GDM1 (cell line): ENCODE measurements around the gene GPS1.

Experiments
- DNase-seq: peaks from one replicate; lab custom pipeline; 2025; lab: John Stamatoyannopoulos, UW

The GPS1 gene

DNA sequence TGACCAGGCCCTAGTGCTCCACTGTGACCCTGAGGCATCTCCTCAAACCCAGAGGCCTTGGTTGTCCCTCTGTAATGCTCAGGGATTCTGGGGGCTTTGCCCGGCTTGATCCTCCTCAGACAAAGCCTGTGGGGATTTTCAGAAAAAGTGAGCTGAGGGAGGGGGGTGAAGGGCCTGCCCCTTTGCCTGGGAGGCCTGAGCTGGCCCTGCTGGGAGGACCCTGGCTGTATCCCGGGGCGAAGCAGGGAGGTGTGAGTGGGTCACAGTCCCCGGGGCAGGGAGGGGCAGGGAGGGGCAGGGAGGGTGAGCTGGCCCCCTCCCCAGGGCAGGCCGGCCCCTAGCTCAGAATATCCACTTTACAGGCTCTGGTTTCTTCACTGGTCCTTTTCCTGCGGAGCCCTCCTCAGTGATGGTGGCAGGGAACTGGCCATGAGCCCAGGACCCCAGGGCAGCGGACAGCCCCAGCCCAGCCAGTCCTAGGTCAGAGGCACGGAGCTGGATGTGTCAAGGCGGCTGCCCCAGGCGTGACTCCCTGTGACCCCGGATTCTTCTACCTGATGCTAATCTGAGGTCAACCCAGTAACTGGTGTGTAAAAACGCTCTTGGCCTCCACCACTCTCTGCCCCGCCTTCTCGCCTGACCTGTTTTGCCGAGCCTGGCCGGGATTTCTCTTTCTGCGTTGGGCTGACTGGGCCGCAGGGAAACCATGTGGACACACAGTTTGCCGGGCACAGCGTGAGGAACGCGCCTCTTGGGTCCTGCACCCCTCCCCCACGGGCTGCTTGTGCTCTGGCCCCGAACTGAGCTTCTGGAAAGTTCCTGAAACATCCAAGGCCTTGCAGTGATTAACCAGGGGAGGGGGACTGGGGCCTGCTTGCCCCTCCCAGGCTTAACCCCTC, 52.1 kb downstream of the GPS1 start:
- DNase-seq = no peak

DNA sequence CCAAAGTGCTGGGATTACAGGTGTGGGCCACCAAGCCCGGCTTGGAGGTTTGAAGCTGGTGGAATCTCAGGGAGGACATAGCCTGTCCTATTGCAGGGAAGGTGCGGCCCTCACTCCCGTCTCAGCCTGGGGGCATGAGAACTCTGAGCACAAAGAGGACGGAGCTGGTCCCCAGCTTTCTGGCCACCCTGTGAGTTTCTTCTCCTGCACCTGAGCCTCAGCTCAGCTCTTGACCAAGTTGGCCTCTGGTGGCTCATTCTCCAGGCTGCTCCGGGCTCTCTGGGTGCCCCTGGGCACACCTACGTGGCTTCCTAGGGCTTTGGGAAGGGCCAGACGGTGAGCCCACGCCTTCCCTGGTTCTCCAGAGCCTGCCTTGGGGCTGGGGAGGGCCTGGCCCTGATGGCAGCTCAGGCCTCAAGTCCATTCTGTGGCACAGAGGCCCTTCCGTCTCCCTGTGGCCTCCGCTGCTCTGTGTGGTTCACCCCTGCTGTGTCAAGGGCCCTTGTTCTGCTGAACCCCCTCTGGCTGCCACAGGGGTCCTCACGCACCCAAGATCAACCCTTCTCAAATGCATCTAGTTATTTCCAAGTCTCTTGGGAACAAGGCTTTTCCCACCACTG, 53.2 kb downstream of the GPS1 start:
- DNase-seq = no peak

DNA sequence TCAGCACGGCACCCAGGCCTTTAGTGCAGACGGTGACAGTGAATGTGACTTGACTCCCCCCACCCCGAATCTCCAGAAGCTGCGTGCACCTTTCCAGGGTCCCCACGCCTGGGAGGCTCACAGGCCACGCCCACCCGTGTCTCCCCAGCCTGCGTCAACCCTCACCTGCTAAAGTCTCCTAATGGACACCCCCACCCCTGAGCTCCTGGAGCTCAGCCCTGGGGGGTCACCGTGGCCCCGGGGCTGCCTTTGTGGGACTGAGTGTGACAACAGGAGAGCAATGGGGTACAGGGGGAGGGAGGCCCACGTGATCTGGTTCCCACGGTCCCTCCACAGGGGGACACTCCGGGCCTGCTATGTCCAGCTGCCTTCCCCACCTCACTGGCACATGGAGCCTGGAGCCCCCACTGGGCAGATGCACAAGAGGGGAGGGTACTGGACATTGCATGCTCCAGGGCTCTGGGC, 53.8 kb downstream of the GPS1 start:
- no peak for DNase-seq

DNA sequence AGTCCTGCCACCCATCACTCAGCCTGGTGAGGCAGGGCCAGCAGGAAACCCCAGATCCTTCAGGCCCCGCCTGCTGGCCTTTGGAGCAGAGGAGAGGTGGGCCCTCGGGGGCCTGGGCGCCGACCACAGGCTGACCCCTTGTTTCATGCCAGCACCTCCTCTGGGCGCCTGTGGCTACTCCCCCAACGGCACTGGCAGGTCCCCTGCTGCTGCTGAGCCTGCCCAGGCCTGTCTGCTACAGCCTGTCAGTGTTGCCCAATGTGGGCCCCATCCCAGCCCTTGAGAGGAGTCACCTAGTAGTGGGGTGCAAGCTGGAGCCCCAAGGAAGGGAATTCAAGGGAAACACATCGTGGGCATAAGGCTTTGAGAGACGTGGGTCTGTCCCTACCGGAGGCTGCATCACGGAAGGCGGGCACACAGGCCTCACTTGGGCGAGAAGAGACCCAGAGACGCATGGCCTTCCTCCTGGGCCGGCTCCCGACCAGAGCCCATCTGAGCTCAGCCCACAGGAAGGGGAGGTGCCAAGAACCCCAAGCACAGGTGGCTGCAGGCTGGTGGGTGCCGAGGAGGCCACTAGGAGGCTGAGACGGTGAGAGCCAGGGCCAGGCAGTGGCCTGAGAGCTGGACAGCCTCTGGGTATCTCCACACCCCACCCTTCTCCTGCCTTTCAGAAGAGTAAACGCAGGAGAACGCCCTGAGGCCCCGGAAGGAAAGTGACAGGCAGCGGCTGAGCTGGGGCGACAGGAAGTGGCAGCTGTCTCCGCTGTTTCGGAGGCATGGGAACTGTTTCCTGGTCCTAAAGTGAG, 54.4 kb downstream of the GPS1 start:
- peak; percentile 43 for DNase-seq

DNA sequence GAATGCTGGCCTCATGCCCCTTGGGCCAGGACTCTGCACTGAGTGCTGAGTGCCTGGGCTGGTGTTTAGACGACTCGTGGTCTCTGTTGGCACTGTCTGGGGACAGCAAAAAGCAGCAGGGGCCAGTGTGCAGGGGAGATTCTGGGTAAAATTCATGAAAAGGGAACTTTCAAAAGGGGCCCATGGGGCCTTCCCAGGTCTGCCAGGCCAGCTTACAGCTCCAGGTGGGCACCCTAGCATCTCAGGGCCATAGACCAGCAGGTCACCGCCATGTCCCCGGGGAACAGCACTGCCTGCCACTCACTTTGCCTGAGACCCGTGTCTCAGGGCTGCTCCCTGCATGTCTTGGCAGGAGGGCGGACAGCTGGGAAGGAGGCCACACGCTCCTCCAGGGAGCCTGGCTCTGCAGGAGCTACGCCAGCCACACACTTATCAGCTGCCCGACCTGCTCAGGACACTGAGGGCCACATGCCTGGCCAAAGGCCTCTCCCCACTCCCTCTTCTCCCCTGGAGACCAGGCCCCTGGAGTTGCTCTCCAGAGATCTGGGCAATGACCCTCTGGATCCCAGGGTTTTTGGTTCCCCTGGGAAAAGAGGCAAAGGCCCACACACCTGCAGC, 55.1 kb downstream of the GPS1 start:
- no peak for DNase-seq
